ENCODE measurements around the gene SVIL. TPM values are rescaled to one million over a fixed set of nuclear protein-coding genes. Genes with fewer than 3 reads are reported as not detected.

SVIL gene
- total and polyA plus RNA-seq, 2 experiments from 2014 or later = 252 to 412 TPM

DNA sequence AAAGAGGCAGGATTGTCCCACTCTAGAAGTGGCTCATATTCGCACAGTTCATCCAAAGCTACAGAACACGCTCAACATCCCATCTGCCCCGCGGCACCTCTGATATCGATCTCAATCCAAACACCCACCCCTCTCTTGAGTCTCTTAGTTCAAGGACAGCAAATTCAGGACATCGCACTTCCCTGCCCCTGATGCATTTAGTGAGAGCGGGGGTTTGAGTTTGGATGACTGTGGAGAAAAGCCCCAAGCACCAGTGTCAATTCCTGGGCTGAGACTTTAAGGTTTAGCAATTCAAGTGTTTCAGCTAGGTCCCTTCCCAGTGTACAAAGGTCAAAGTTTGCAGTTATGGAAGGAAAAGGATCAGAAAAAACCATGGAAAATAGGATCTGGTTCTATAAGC, 179.7 kb downstream of the SVIL start:
- no peaks in the 10 kb centered on the region for H3K9me3 ChIP-seq (ENCODE audit: low read depth)

GRCh38 chr10:29454250-29454649, 180.5 kb downstream of the SVIL start:
- no peaks in the 10 kb centered on the region for H3K27me3 ChIP-seq
- H3K27ac ChIP-seq = no peak overlapping the region
- H3K9me3 ChIP-seq (ENCODE audit: low read depth) = no peaks in the 10 kb centered on the region
- H3K36me3 ChIP-seq = peaks cover 12% of the 10 kb centered on the region
- TF ChIP-seq CTCF (IDR thresholded peaks at IDR 0.05; ENCODE audit: low read depth, low read length) = no peak
- H3K4me3 ChIP-seq = no peak overlapping the region
- no peaks in the 10 kb centered on the region for H3K4me1 ChIP-seq (ENCODE audit: low read depth)
- no peak for DNase-seq (ENCODE audit: low read depth in 1 of 2, low spot score in 1 of 2)

More for the DNA sequence above, 179.7 kb downstream of the SVIL start:
- H3K27ac ChIP-seq = peak overlapping the region; percentile 53
- H3K4me1 ChIP-seq (ENCODE audit: low read depth) = no peaks in the 10 kb centered on the region
- H3K4me3 ChIP-seq = no peak overlapping the region
- peaks cover 21% of the 10 kb centered on the region for H3K36me3 ChIP-seq
- DNase-seq (ENCODE audit: low read depth in 1 of 2, low spot score in 1 of 2) = no peak
- H3K27me3 ChIP-seq = no peaks in the 10 kb centered on the region
- no peak for TF ChIP-seq CTCF (IDR thresholded peaks at IDR 0.05; ENCODE audit: low read depth, low read length)

GRCh38 chr10:29452546-29452945, 182.2 kb downstream of the SVIL start:
- no peak for TF ChIP-seq CTCF (IDR thresholded peaks at IDR 0.05; ENCODE audit: low read depth, low read length)
- H3K27ac ChIP-seq = no peak overlapping the region
- peaks cover 8% of the 10 kb centered on the region for H3K36me3 ChIP-seq
- H3K4me1 ChIP-seq (ENCODE audit: low read depth) = no peaks in the 10 kb centered on the region
- H3K4me3 ChIP-seq = no peak overlapping the region
- DNase-seq (ENCODE audit: low read depth in 1 of 2, low spot score in 1 of 2) = no peak
- H3K27me3 ChIP-seq = no peaks in the 10 kb centered on the region
- H3K9me3 ChIP-seq (ENCODE audit: low read depth) = no peaks in the 10 kb centered on the region

- peaks cover 3% of the 10 kb centered on the region for H3K36me3 ChIP-seq
- H3K4me1 ChIP-seq (ENCODE audit: low read depth) = no peaks in the 10 kb centered on the region
- TF ChIP-seq CTCF (IDR thresholded peaks at IDR 0.05; ENCODE audit: low read depth, low read length) = no peak
- no peaks in the 10 kb centered on the region for H3K9me3 ChIP-seq (ENCODE audit: low read depth)
- H3K4me3 ChIP-seq = no peak overlapping the region
- no peaks in the 10 kb centered on the region for H3K27me3 ChIP-seq
- DNase-seq (ENCODE audit: low read depth in 1 of 2, low spot score in 1 of 2) = no peak
- H3K27ac ChIP-seq = no peak overlapping the region
Measured at GRCh38 chr10:29451946-29452345, 182.8 kb downstream of the SVIL start.

- Histone ChIP-seq H3K4me3 (no peak overlapping the region), H3K4me1 (ENCODE audit: low read depth) (no peaks in the 10 kb centered on the region), H3K27ac (no peak overlapping the region), H3K9me3 (ENCODE audit: low read depth) (no peaks in the 10 kb centered on the region), H3K36me3 (no peaks in the 10 kb centered on the region), H3K27me3 (no peaks in the 10 kb centered on the region)
- DNase-seq (ENCODE audit: low read depth in 1 of 2, low spot score in 1 of 2) = no peak
- TF ChIP-seq CTCF (IDR thresholded peaks at IDR 0.05; ENCODE audit: low read depth, low read length) = no peak
Measured at GRCh38 chr10:29450405-29450804, 184.4 kb downstream of the SVIL start.
